ENCODE measurements around the gene SLC45A2.
"Not testable (repeated sequence)": the region's sequence is repeated elsewhere in the genome, so short reads cannot be mapped to it uniquely, and the experiment has no call there.

SLC45A2 gene

DNA sequence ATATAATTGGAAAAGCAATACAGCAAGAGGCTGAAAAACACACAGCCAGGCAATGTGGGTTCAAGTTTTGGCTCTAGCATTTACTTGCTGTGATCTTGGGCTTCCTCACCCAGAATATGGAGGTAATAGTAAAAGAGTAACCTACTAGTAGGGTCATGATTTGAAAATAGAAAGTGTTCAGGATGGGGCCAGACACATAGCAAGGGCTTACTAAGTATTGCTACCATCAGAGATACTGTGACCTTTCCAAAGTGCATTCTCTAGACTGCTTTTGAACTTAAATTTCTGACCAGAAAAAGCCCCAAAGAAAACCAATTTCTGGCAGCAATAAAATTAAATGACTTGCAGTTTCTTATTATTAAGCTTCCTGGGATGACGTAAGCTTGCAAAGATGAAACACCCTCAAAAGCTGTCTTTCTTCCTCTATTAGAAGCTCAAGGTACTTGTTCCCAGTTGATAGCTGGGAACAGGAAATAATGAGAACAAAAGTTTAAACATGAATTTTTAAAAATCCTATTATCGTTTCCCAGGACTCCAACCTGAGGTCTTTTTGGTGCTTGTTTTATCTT is 20.3 kb downstream of the SLC45A2 start:
- DNase-seq: no peak

DNA sequence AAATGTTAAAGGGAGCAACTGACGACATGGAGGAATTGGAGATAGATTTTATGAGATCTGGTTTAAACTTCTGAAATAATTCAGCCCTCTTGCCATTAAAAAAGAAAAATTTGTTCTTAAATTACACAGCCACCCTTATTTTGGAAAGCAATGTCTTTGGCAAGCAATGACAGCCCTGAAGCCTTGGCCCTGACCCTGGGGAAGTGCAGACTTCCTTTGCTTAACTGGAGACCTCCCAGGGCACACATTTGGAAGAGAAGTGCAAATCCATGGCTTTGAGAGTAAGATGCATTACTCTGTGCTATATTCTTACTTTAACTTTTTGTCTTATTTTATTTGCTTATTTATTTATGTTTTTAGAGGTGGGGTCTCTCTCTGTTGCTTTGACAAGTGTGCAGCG is 26.3 kb downstream of the SLC45A2 start:
- no peak for DNase-seq

DNA sequence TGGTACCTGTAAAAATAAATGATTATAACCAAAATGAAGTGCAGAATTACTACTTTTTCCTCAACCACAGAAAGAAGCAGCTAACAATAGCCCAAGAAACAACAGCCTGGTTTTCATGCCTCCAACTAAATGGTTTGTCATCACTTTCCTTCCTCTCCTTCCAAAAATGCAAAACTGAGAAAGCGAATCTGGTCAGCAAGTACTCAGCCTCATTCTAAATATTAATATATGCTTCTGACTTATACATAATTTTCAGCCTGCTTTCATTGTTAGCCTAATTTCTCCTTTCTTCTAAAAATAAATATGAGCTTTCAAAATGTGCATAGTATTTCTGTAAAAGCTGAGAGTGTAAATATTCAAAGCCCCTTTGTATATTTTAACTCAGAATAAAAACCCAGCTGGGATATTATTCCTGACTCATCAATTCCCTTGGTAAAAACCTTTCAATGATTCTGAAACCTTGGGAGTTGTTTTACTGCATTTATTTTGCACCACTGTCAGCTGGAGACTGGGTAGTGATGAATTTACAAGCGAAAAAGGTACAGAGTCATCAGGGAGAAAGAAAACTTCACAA is 26.8 kb downstream of the SLC45A2 start:
- DNase-seq: no peak

DNA sequence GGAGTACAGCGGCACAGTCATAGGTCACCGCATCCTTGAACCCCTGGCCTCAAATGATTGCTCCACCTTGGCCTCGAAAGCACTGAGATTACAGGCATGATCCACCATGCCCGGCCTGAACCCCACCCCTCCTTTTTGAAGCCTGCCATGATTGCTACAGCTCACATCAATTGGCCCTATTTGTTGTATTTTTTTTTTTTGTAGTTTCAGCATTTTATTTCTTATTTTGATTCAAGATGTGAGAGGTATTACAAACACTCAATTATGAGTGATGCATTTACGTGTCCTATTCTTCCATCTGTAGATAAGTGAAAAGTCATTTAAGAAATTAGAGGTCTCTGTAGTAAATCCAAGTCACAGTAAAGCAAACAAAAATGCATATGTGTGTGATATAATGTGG is 32.3 kb downstream of the SLC45A2 start:
- DNase-seq: not testable (repeated sequence)

DNA sequence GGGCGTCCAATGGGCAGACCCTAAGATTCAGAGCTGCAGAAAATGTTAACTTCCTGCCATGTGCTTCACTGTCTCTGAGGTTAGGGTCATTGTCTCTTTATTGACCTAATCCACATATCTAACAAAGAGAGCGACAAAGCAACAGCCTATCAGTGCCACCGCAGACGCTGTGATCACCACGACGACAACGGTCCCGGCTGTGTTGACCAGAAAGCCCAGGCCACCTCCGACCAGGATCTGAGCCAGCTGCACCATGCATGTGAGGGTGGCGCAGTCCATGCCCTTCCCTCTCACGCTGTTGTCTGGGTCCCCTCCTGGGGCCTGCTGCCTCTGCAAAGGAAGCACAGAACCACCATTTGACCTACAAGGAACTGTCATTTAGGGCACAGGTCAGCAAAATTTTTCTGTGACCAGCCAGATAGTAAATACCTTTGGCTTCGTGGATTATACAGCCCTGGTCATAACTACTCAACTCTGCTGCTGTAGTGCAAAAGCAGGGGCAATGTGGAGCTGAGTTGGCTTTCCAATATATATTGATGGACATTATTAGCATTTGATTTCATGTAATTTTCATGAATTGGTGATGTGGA is 39.9 kb downstream of the SLC45A2 start:
- no peak for DNase-seq

DNA sequence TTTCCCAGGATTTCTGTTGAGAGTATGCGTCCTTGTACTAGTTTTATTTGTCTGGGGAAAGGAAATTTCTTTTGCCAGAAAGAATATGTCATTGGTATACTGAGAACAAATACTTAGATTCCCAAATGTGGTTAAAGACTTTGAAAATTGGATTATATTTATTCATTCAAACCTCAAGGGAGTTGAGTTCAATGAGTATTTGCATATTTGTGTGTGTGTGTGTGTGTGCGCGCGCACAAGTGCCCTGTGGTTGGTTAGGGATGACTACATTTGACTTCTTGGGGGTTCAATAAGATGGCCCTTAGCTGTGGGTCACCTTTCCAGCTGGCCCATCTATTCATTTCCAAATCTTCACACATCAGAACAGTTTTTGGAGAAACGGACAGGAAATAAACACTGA is 43.4 kb downstream of the SLC45A2 start:
- no peak for DNase-seq

DNA sequence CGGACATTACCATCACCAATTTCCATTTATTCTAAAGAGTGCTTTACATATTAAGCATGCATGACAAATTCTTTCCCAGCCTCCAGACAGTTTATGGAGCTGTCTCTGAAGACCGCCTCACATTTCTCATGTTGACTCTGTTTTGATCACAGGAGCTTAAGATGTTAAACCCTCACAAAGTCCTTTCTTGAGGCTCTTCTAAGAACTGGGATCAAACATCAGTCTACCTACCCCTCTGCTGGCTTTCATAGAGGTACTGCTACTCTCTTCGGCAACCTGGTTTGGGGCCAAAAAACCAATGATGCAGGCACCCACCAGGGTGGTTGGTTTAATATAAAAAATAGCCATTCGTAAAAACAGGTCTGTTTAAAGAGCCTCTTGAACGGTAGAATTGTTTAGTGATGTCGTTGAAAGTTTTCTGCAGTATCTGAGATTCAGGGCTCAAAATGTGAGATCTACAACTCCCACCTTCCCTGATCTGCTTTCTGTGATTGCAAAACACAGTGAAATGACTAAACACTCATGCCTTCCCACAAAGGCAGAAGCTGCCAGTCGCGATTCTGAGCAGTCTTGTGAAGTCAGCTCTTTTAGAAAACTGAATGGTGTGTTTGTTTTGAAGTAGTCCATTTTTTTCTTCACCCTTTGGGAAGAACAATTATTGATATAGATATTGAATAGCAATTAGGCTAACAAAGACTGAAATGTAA is 44.8 kb downstream of the SLC45A2 start:
- DNase-seq: no peak

DNA sequence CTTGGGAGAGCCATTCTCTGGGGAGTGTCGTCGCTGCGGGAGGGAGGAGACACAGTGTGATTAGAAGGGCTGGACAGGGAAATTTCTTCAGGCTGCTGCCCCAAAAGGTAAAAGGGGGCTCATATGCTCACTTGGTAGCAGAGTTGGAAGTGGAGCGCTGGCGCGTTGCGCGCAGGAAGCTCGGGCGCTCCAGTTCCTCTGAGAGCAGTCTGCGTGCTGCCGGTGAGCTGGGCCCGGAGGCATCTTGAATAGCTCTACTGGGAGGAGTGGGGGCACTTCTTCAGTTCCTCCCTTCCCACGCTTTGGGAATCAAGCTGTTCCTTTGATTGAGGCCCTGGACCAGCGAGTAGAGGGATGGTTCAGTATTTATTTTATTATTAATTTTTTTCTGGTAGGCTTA is 45.6 kb downstream of the SLC45A2 start:
- DNase-seq: no peak

DNA sequence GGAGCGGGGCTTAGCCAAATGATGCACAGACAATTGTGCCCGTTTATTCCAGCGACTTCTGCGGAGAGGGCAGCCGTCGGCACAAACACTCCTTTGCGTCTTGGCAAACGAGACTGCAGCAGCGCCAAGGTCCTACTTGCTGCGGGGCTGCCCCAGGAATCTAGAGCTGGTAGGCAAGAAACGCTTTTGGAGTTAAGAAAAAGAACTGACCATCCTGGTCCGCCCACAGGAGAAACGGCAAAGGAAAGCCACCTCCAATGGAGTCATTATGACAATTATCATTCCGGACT is 46.0 kb downstream of the SLC45A2 start:
- DNase-seq: no peak

DNA sequence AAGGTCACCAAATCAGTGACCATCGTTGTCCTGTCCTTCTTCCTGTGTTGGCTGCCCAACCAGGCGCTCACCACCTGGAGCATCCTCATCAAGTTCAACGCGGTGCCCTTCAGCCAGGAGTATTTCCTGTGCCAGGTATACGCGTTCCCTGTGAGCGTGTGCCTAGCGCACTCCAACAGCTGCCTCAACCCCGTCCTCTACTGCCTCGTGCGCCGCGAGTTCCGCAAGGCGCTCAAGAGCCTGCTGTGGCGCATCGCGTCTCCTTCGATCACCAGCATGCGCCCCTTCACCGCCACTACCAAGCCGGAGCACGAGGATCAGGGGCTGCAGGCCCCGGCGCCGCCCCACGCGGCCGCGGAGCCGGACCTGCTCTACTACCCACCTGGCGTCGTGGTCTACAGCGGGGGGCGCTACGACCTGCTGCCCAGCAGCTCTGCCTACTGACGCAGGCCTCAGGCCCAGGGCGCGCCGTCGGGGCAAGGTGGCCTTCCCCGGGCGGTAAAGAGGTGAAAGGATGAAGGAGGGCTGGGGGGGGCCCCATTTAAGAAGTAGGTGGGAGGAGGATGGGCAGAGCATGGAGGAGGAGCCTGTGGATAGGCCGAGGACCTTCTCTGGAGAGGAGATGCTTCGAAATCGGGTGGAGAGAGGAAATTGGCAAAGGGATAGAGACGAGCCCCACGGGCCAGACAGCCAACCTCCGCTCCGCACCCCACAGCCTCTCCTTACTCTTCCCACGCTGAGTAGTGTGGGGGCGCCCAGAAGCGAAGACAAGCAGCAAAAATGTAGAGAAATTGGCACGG is 46.6 kb downstream of the SLC45A2 start:
- no peak for DNase-seq

DNA sequence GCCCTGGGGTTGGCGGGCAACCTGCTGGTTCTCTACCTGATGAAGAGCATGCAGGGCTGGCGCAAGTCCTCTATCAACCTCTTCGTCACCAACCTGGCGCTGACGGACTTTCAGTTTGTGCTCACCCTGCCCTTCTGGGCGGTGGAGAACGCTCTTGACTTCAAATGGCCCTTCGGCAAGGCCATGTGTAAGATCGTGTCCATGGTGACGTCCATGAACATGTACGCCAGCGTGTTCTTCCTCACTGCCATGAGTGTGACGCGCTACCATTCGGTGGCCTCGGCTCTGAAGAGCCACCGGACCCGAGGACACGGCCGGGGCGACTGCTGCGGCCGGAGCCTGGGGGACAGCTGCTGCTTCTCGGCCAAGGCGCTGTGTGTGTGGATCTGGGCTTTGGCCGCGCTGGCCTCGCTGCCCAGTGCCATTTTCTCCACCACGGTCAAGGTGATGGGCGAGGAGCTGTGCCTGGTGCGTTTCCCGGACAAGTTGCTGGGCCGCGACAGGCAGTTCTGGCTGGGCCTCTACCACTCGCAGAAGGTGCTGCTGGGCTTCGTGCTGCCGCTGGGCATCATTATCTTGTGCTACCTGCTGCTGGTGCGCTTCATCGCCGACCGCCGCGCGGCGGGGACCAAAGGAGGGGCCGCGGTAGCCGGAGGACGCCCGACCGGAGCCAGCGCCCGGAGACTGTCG is 47.3 kb downstream of the SLC45A2 start:
- DNase-seq: no peak

DNA sequence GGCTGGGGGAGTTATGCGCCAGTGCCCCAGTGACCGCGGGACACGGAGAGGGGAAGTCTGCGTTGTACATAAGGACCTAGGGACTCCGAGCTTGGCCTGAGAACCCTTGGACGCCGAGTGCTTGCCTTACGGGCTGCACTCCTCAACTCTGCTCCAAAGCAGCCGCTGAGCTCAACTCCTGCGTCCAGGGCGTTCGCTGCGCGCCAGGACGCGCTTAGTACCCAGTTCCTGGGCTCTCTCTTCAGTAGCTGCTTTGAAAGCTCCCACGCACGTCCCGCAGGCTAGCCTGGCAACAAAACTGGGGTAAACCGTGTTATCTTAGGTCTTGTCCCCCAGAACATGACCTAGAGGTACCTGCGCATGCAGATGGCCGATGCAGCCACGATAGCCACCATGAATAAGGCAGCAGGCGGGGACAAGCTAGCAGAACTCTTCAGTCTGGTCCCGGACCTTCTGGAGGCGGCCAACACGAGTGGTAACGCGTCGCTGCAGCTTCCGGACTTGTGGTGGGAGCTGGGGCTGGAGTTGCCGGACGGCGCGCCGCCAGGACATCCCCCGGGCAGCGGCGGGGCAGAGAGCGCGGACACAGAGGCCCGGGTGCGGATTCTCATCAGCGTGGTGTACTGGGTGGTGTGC is 48.0 kb downstream of the SLC45A2 start, which contains the start of gene RXFP3:
RXFP3 (plus strand) TSS at position 6 of the 636 bp plus-strand sequence; CDS start at position 361, 355 bp downstream.
- no peak for DNase-seq

DNA sequence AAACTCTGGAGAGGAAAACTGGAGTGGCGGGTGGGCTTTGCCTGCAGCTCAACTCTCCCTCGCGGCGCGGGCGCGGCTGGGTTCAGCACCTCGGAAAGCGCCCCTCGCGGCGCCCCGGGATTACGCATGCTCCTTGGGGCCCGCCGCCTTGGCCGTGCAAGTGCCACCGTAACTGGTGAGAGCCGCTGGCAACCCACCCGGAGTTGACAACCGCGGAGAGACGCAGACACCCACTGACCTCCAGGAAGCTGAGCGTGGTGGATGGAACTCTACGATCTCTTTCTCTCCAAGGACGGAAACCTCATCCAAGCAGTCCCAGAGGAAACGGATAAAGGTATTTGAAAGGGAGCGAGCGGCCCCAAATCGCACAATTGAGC is 48.5 kb downstream of the SLC45A2 start:
- DNase-seq: no peak

DNA sequence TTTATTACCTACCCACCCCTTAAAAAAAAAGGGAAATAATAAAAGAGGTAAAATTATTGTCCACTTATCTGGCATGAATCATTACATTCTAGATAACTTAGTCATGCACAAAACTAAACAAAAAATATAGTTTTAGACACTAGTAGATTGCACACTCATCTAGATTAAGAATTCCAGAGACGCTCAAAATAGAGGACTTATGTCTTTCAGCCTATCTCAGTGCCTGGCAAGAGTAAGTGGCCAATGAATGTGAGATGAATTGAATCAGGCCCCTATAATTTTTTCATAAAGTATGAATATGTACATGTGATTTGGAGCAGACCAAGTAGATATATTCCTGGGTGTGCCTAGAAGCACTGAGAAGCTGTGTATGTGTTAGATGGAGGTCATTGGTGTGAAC is 50.3 kb downstream of the SLC45A2 start:
- no peak for DNase-seq

DNA sequence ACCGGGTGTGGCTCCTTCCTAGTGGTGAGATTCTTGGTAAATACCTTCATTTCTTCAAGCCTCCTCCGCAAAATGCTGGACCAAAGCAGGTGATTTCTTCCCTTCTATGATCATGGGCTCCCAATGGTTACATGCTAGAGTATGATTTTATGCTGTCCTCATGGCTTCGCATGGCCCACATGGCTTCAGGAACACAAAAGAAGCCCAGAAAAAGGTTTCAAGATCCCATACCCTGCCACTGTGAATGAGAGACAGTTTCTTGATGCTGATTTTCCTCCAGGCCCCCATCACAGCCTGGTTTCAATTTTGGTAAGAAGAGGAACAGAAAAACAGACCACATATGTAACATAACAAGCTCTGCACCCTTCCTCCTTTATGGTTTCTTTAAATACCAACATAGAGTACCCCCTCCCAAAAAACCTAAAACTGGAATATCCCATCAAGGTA is 50.7 kb downstream of the SLC45A2 start:
- no peak for DNase-seq

DNA sequence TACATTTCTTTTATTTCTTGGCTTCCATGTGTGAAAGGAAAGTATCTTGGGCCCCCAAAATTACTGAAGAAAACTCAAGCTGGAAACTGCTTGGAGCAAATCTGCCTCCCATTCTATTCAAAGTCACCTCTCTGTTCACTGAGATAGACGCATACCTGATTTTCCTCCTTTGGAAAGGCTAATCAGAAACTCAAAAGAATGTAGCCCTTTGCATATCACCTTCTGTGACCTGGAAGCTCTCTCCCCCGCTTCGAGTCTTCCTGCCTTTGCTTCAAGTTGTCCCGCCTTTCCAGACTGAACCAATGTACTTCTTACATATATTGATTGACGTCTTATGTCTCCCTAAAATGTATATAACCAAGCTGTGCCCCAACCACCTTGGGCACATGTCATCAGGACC is 53.4 kb downstream of the SLC45A2 start:
- no peak for DNase-seq

DNA sequence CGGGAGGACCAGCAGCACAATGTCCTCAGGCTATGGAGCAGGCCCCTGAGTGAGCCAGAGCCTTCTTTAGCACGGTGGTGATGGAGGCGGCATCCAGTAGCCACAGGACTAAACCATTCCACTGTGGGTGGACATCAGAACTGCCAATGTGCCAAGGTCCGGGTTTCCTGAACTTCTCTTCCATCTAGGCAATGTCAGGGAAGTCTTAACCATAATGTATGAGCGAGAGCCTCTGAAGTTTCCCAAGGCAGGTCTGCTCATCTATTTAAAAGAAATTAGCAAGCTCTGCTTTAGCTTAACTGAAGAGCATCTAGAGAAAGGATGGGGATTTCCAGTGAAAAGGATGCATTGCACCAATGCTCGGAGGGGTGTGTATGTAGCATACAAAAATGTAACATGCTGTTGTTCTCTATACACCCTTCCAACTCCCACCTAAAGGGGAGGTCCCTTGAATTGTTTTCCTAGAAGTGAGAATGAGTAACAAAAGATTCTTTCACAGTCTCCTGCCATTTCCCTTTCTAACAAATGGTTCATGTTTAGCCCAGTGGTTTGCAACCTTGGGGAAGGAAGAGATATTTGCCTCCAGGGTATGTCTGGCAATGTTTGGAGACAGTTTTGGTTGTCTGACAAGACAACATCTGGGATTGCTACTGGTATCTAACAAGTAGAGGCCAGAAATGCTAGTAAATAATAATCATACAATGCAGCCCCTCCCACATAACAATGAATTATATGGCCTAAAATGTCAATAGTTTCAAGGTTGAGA is 54.4 kb downstream of the SLC45A2 start:
- no peak for DNase-seq

DNA sequence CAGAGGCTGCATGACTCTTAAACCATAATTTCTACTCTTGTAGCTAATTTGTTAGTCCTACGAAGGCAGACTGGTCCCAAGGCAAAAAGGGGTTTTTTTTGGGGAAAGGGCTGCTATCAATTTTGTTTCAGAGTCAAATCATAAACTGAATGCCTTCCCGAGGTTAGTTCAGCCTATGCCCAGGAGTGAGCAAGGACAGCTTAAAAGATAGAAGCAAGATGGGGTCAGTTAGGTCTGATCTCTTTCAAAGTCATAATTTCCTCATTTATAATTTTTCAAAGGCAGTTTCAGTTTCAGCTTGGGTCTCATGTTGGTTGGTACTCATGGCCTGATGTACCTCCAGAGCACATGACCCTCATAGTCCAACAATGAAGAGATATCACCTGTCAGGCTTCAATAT is 56.2 kb downstream of the SLC45A2 start:
- no peak for DNase-seq

DNA sequence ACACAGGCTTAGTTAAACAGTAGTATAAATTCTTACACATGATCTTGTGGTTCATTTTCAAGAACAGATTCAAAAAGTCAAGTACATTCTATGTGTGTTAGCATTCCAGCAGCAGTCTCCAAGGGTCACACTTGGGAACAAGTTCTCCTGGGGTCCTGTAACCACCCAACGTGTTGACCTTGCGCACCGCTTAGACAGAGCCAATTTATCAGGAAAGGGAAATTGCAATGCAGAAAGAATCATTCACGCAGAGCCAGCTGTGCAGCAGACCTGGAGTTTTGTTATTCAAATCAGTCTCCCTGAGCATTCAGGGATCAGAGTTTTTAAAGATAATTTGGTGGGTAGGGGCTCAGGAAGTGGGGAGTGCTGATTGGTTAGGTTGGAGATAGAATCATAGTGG is 56.8 kb downstream of the SLC45A2 start:
- no peak for DNase-seq

DNA sequence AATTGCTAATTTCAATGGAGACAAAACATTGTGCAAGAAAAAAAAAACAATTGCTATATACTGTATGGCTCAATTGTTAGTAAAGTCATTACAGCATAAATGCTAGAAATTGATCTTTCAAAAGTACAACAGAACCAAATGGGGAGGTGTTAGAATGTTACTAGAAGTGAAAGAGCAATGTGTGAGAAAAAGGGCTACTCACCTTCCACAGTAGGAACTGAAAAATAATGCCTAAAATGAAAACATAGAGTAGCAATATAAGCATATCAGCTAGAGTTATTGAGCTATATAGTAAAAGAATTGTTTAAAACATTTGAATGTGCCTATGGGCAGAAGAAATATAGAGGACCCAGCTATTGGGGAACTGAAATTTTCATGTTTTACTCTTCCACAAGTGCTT is 59.2 kb downstream of the SLC45A2 start:
- no peak for DNase-seq

DNA sequence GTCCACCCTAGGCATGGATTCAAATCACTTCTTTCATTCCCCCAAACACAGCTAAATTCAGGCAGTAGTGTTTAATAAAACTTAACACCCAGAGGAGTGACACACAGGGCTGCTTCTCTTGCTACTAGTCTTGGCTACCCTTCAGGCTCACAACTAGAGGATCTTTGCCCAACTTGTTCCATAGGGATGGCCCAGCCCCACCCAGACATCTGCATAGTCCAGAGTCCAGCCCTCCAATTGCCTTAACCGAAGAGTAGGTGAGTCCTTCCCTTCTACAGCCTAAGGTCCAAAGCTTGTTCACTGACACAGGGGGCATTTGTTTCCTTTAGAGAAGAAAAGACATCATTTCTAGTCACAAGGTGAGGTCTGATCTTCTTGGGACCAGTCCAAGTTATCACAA is 63.5 kb downstream of the SLC45A2 start:
- no peak for DNase-seq

DNA sequence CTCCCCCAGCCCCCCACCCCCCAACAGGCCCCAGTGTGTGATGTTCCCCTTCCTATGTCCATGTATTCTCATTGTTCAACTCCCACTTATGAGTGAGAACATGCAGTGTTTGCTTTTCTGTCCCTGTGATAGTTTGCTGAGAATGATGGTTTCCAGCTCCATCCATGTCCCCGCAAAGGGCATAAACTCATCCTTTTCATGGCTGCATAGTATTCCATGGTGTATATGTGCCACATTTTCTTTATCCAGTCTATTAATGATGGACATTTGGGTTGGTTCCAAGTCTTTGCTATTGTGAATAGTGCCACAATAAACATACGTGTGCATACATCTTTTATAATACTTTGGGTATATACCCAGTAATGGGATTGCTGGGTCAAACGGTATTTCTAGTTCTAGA is 69.6 kb downstream of the SLC45A2 start:
- not testable (repeated sequence) for DNase-seq

Measured in effector CD8-positive, alpha-beta T cell (primary cell).